Pancreas (tissue), 10 donors: ENCODE measurements around the gene ARHGEF16. TPM values are rescaled to one million over a fixed set of nuclear protein-coding genes. Genes with fewer than 3 reads are reported as not detected.

ENCODE experiments used
- ATAC-seq, 4 donors: fragments of 200-7000 bp; cut with Tn5 transposase; one replicate each; pipeline versions ENCODE4 v1.8.0 to v1.9.1; 2020; ENCODE audit warnings: mild to moderate bottlenecking in 4 of 4, moderate library complexity in 4 of 4
- DNase-seq, 6 donors: peaks; one replicate each; pipeline ENCODE4 v3.0.0-alpha.2; 2020
- FAIRE-seq: peaks from 2 replicates; lab custom pipeline; 2012; peaks lifted over from hg19 to GRCh38; lab: Jason Lieb, UNC
- H3K27ac ChIP-seq, 4 donors: fragments of 200-600 bp; sonication (generic); 1 replicate in 3 of 4; 2 replicates in 1 of 4; pipeline versions ENCODE4 v1.5.0 to v1.8.0; 2020
- H3K27me3 ChIP-seq, 4 donors: fragments of 200-600 bp; one replicate each; pipeline ENCODE4 v1.8.0; 2021
- H3K36me3 ChIP-seq, 3 donors: fragments of 200-600 bp; sonication (generic) in 1 of 3; one replicate each; pipeline versions ENCODE4 v1.5.0 to v1.8.0; 2020 to 2021
- H3K4me1 ChIP-seq, 3 donors: fragments of 200-600 bp; one replicate each; pipeline ENCODE4 v1.8.0; 2021
- H3K4me3 ChIP-seq, 4 donors: fragments of 200-600 bp; sonication (generic) in 2 of 4; one replicate each; pipeline versions ENCODE4 v1.5.0 to v1.8.0; 2020 to 2021
- H3K9me3 ChIP-seq, 4 donors: fragments of 200-600 bp; one replicate each; pipeline ENCODE4 v1.8.0; 2021
- WGBS, 2 donors: extraction: QIAGEN DNeasy Blood & Tissue Kit; methylation state at CpG; one replicate each; pipeline ENCODE4 v1.1.7; 2013; 5-methylcytosine and 5-hydroxymethylcytosine counted together
- intact Hi-C, 3 donors: fragments of 100-400 bp; cut with DNase I; formaldehyde crosslinking; loops; one replicate each; pipeline versions ENCODE4 v1.11.1 to v1.14.2; 2022
- polyA plus RNA-seq, 2 donors: library from polyadenylated mRNA; stranded (reverse); fragments of 200-250 nt; gene quantifications; one replicate each; pipeline ENCODE4 v1.2.3, GENCODE V29; 2013
- total RNA-seq, 6 donors: library from RNA; stranded (reverse); fragmentation: NEBNext Ultra II Directional in 4 of 6; extraction: Animal tissue kit (Norgen Biotek cat#: 25700) in 4 of 6; gene quantifications; one replicate each; pipeline versions ENCODE4 v1.2.1 to v1.2.4, GENCODE V29; 2021 to 2023
- TF ChIP-seq, protein P1 (sequence below), 4 donors: fragments of 200-600 bp; sonication (generic) in 3 of 4; IDR thresholded peaks; one replicate each; pipeline versions ENCODE4 v1.5.0 to v1.8.0; 2021; ENCODE audit warnings: antibody characterized with exemption in 4 of 4
- donor health status: healthy with polysubstance abuse.
- donor health status: DM: no; HTN: no; CAD: no; lungs with moderate emphysema.
- donor health status: DM: no; HTN: no; CAD: no.
- donor health status: control.
- donor health status: control.
- donor health status: Bipolar disorder and iron deficiency.
- donor health status: DM: yes; HTN: yes; CAD: no.
- donor health status: DM: no; HTN: no; CAD: no.
- donor health status: DM: no; HTN: no; CAD: no.
- donor health status: DM: yes; HTN: yes; CAD: no.

The ARHGEF16 gene
- total and polyA plus RNA-seq, 8 donors, result 8.2 to 26.4 (median 9.8) TPM

- peak overlapping the region; percentile 15 to 67 (median 44) for H3K27ac ChIP-seq
- no peaks in the 10 kb centered on the region for H3K36me3 ChIP-seq
- peak; percentile 70 to 89 (median 80) for ATAC-seq
- intact Hi-C loops, result loop anchor here in 1 of 3 donors (10.0 kb wide), 1 partner anchor 165 kb away; the partner anchor contains the start of gene TPRG1L
- no peaks in the 10 kb centered on the region for H3K9me3 ChIP-seq
- TF ChIP-seq, protein P1, sequence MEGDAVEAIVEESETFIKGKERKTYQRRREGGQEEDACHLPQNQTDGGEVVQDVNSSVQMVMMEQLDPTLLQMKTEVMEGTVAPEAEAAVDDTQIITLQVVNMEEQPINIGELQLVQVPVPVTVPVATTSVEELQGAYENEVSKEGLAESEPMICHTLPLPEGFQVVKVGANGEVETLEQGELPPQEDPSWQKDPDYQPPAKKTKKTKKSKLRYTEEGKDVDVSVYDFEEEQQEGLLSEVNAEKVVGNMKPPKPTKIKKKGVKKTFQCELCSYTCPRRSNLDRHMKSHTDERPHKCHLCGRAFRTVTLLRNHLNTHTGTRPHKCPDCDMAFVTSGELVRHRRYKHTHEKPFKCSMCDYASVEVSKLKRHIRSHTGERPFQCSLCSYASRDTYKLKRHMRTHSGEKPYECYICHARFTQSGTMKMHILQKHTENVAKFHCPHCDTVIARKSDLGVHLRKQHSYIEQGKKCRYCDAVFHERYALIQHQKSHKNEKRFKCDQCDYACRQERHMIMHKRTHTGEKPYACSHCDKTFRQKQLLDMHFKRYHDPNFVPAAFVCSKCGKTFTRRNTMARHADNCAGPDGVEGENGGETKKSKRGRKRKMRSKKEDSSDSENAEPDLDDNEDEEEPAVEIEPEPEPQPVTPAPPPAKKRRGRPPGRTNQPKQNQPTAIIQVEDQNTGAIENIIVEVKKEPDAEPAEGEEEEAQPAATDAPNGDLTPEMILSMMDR (IDR thresholded peaks at IDR 0.05), result no peak
- FAIRE-seq, result no peak
- peaks cover 6 to 22% (median 19%) of the 10 kb centered on the region in 3 donors for H3K4me1 ChIP-seq
- WGBS, 2 donors, result 47 to 51% methylated on average over 23 of the region's 23 CpGs
- peak; percentile 46 to 89 (median 68) for DNase-seq
- H3K4me3 ChIP-seq, result no peak overlapping the region
- H3K27me3 ChIP-seq, result no peaks in the 10 kb centered on the region
Observed at GRCh38 chr1:3459940-3460671, 5.6 kb downstream of the ARHGEF16 start.

GRCh38 chr1:3460672-3461131 is 6.2 kb downstream of the ARHGEF16 start:
- no peaks in the 10 kb centered on the region for H3K27me3 ChIP-seq
- intact Hi-C loops, result no loop called here
- 64 to 67% methylated on average over 14 of the region's 14 CpGs for WGBS, 2 donors
- ATAC-seq, result peak; percentile 13 to 34 (median 24)
- H3K9me3 ChIP-seq, result no peaks in the 10 kb centered on the region
- H3K4me1 ChIP-seq, result peaks cover 6 to 19% (median 19%) of the 10 kb centered on the region in 3 donors
- H3K4me3 ChIP-seq, result no peak overlapping the region
- peak overlapping the region; percentile 15 to 67 (median 44) for H3K27ac ChIP-seq
- no peaks in the 10 kb centered on the region for H3K36me3 ChIP-seq
- no peak for FAIRE-seq
- TF ChIP-seq, protein P1 (IDR thresholded peaks at IDR 0.05), result no peak
- DNase-seq, result peak in 2 of 6 donors; percentile 34 to 63

- Histone ChIP-seq H3K27me3 (no peaks in the 10 kb centered on the region), H3K9me3 (no peaks in the 10 kb centered on the region), H3K4me1 (peaks cover 6 to 19% (median 19%) of the 10 kb centered on the region in 3 donors), H3K36me3 (no peaks in the 10 kb centered on the region), H3K27ac (peak overlapping the region in 3 of 4 donors; percentile 12 to 36 (median 15)), H3K4me3 (no peak overlapping the region)
- peak in 2 of 6 donors; percentile 21 to 58 for DNase-seq
- intact Hi-C loops, result no loop called here
- no peak for FAIRE-seq
- TF ChIP-seq, protein P1 (IDR thresholded peaks at IDR 0.05), result no peak
- 93 to 94% methylated on average over 28 to 30 of the region's 30 CpGs for WGBS, 2 donors
- ATAC-seq, result no peak
Observed at GRCh38 chr1:3461238-3461933, 6.9 kb downstream of the ARHGEF16 start.

DNA sequence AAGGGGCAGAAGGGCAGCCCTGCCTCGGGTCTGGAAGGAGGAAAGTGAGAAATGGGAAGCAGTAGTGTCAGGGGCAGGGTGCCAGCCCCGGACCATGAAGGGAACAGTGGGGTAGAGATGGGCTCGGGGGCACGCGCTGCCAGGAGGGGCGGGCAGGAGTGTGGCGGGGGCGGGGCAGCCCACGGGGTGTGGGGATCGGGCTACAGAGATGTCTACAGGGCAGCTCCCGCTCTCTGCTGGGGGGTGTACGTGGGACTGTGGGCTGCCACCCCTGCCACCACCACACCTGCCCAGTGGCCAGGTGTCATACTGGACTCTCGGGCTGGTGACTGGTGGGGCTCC is 7.4 kb downstream of the ARHGEF16 start:
- no peak for FAIRE-seq
- Histone ChIP-seq H3K9me3 (no peaks in the 10 kb centered on the region), H3K27me3 (no peaks in the 10 kb centered on the region), H3K36me3 (no peaks in the 10 kb centered on the region), H3K4me3 (no peak overlapping the region), H3K27ac (no peak overlapping the region), H3K4me1 (peaks cover 6 to 19% (median 19%) of the 10 kb centered on the region in 3 donors)
- TF ChIP-seq, protein P1 (IDR thresholded peaks at IDR 0.05), result no peak
- peak in 1 of 6 donors; percentile 32 for DNase-seq
- no peak for ATAC-seq
- intact Hi-C loops, result no loop called here
- 88 to 89% methylated on average over 10 to 13 of the region's 13 CpGs for WGBS, 2 donors
